ENCODE measurements around the gene ATP5ME. TPM values are rescaled to one million over a fixed set of nuclear protein-coding genes. Genes with fewer than 3 reads are reported as not detected.

Gene ATP5ME
- total RNA-seq, 1 experiment from 2014 or later, result 425 TPM

- H3T11ph ChIP-seq (ENCODE audit: low read length), result no peak overlapping the region
- H3K23ac ChIP-seq (ENCODE audit: insufficient read length, low read depth, low read length), result no peak overlapping the region
- H3K4ac ChIP-seq (ENCODE audit: low read depth, low read length), result no peak overlapping the region
- H2AFZ ChIP-seq (ENCODE audit: low read length), result no peak overlapping the region
- H3K56ac ChIP-seq (ENCODE audit: insufficient read length, low read depth, low read length), result no peak overlapping the region
- no peak overlapping the region for H3K18ac ChIP-seq (ENCODE audit: insufficient read length, low read depth, low read length)
- H2BK15ac ChIP-seq (ENCODE audit: low read depth, low read length), result no peak overlapping the region
- H4K91ac ChIP-seq (ENCODE audit: insufficient read length, low read depth, low read length), result no peak overlapping the region
- no peak overlapping the region for H4K5ac ChIP-seq (ENCODE audit: insufficient read length, low read depth, low read length)
- H3K4me1 ChIP-seq (ENCODE audit: insufficient read depth, low read length), result no peaks in the 10 kb centered on the region
- no peaks in the 10 kb centered on the region for H3K27me3 ChIP-seq (ENCODE audit: insufficient read depth, low read length)
- no peaks in the 10 kb centered on the region for H4K20me1 ChIP-seq (ENCODE audit: control insufficient read depth, insufficient read depth, insufficient read length)
- H3K14ac ChIP-seq (ENCODE audit: insufficient read depth, low read length), result no peak overlapping the region
- Mint-ChIP-seq H3K4me3 (no peak overlapping the region), H3K36me3 (ENCODE audit: insufficient read depth in 1 of 3, low read depth in 3 of 3) (peaks cover 21 to 27% (median 23%) of the 10 kb centered on the region in 3 experiments), H3K27ac (no peak overlapping the region), H3K9me3 (no peaks in the 10 kb centered on the region; a peak in 1 of 5 replicates), H3K27me3 (ENCODE audit: low read depth) (no peaks in the 10 kb centered on the region), H3K4me1 (no peaks in the 10 kb centered on the region; a peak in 3 of 4 replicates)
- no peak overlapping the region for H2BK120ac ChIP-seq (ENCODE audit: low read depth, low read length, poor library complexity, severe bottlenecking)
- no peaks in the 10 kb centered on the region for H3K9me3 ChIP-seq (ENCODE audit: control insufficient read depth, low read depth, low read length)
- no peak overlapping the region for H2BK12ac ChIP-seq (ENCODE audit: insufficient read length, low read depth, low read length)
- peaks cover 17% of the 10 kb centered on the region for H3K79me1 ChIP-seq (ENCODE audit: insufficient read depth, low read depth, low read length, poor library complexity, severe bottlenecking)
- H3K9ac ChIP-seq (ENCODE audit: extremely low read depth, insufficient read length, low read length), result no peak overlapping the region
- no peak overlapping the region for H3K4me2 ChIP-seq (ENCODE audit: insufficient read depth, insufficient read length, low read length)
- WGBS (ENCODE audit: extremely low coverage, insufficient read length, low lambda C conversion rate), result no CpG with 5 or more reads among the region's 18 CpGs
- TF ChIP-seq CTCF (conservative IDR thresholded peaks at IDR 0.05), result no peak
- H4K8ac ChIP-seq (replicated peaks; ENCODE audit: insufficient read length, low read depth, low read length), result no peak overlapping the region
- peaks cover 41% of the 10 kb centered on the region; the same call in 1 of the 2 replicates for H3K79me2 ChIP-seq (ENCODE audit: insufficient read depth, low read length)
- H3K27ac ChIP-seq (ENCODE audit: insufficient read length, low read depth, low read length), result no peak overlapping the region
- no peak for DNase-seq
- H2BK20ac ChIP-seq (ENCODE audit: low read depth, low read length, poor library complexity, severe bottlenecking), result no peak overlapping the region
- no peak overlapping the region for H2BK5ac ChIP-seq (ENCODE audit: insufficient read length, low read length)
- no peak overlapping the region for H2AK5ac ChIP-seq (ENCODE audit: insufficient read length, low read length)
- no peaks in the 10 kb centered on the region for H3K23me2 ChIP-seq (ENCODE audit: insufficient read length, low read depth, low read length, poor library complexity, severe bottlenecking)
Observed at GRCh38 chr4:714087-714486, 40.0 kb upstream of the ATP5ME start.

Data from H9 (cell line).